HEK293 (cell line): ENCODE results near the gene TMEM62.

Source experiments
- CTCF ChIA-PET: fragments of 350-600 bp; formaldehyde crosslinking; extraction: SDS; loops from one replicate; lab custom pipeline; 2021; ENCODE audit warnings: antibody characterized with exemption; lab: Yijun Ruan, JAX
- POLR2A ChIA-PET: fragments of 300-600 bp; formaldehyde crosslinking; extraction: SDS; loops from one replicate; lab custom pipeline; 2020; ENCODE audit warnings: antibody characterized with exemption, inconsistent platforms; lab: Yijun Ruan, JAX
- H3K27ac ChIP-seq: fragments of 200-500 bp; sonication (Bioruptor generic); 2 replicates; pipeline ENCODE4 v1.5.1; 2014; ENCODE audit warnings: low read depth, low read length, control low read depth, inconsistent platforms; ENCODE audit errors: extremely low read depth
- H3K36me3 ChIP-seq, 2 experiments: fragments of 200-500 bp in 1 of 2; sonication (Bioruptor generic) in 1 of 2; 1 replicate in 1 of 2; 2 replicates in 1 of 2; pipeline ENCODE4 v1.5.1; 2014 to 2017; ENCODE audit warnings: inconsistent platforms in 2 of 2, low read length in 2 of 2; ENCODE audit not compliant: control insufficient read depth in 2 of 2, insufficient read depth in 1 of 2
- H3K4me1 ChIP-seq: fragments of 200-500 bp; sonication (Bioruptor generic); 2 replicates; pipeline ENCODE4 v1.5.1; 2014; ENCODE audit warnings: mild to moderate bottlenecking, low read length, inconsistent platforms; ENCODE audit not compliant: control insufficient read depth, insufficient read depth
- H3K4me3 ChIP-seq: 2 replicates; pipeline ENCODE4 v1.5.1; 2011; ENCODE audit warnings: low read depth, mild to moderate bottlenecking, control low read depth, low read length, moderate library complexity
- H3K9me3 ChIP-seq: fragments of 200-500 bp; sonication (Bioruptor generic); 2 replicates; pipeline ENCODE4 v1.5.1; 2014; ENCODE audit warnings: low read depth, low read length, inconsistent platforms; ENCODE audit not compliant: control insufficient read depth, insufficient read depth
- BCL11A ChIP-seq: fragments of 450-650 bp; formaldehyde crosslinking; IDR thresholded peaks from 2 replicates; pipeline ENCODE4 v1.5.1; 2016; ENCODE audit warnings: low read depth, missing biosample characterization, missing genetic modification characterization
- GLI4 ChIP-seq: fragments of 450-650 bp; formaldehyde crosslinking; IDR thresholded peaks from 2 replicates; pipeline ENCODE4 v1.5.1; 2016; ENCODE audit warnings: missing biosample characterization, missing genetic modification characterization
- SETDB1 ChIP-seq: IDR thresholded peaks from one replicate; pipeline ENCODE4 v1.6.1; 2017; ENCODE audit warnings: mild to moderate bottlenecking, low read length, moderate library complexity, mixed read lengths; ENCODE audit not compliant: insufficient read length
- ZBTB8A ChIP-seq: fragments of 450-650 bp; formaldehyde crosslinking; IDR thresholded peaks from 2 replicates; pipeline ENCODE4 v1.5.1; 2016; ENCODE audit warnings: missing biosample characterization, missing genetic modification characterization
- ZFP3 ChIP-seq: fragments of 450-650 bp; formaldehyde crosslinking; IDR thresholded peaks from 2 replicates; pipeline ENCODE4 v1.5.1; 2016; ENCODE audit warnings: low read depth, missing biosample characterization, missing genetic modification characterization
- ZNF146 ChIP-seq: fragments of 450-650 bp; formaldehyde crosslinking; IDR thresholded peaks from 2 replicates; pipeline ENCODE4 v1.5.1; 2016; ENCODE audit warnings: missing biosample characterization, missing genetic modification characterization
- ZNF2 ChIP-seq: fragments of 450-650 bp; formaldehyde crosslinking; IDR thresholded peaks from 2 replicates; pipeline ENCODE4 v1.5.1; 2016; ENCODE audit warnings: missing biosample characterization, missing genetic modification characterization
- ZNF366 ChIP-seq: fragments of 450-650 bp; formaldehyde crosslinking; conservative IDR thresholded peaks from 2 replicates; pipeline ENCODE4 v1.5.1; 2016; ENCODE audit warnings: missing biosample characterization, missing genetic modification characterization
- ZNF426 ChIP-seq: fragments of 450-650 bp; formaldehyde crosslinking; IDR thresholded peaks from 2 replicates; pipeline ENCODE4 v1.5.1; 2017; ENCODE audit warnings: missing biosample characterization, missing genetic modification characterization, mild to moderate bottlenecking, inconsistent platforms, moderate library complexity
- ZNF473 ChIP-seq: fragments of 450-650 bp; formaldehyde crosslinking; IDR thresholded peaks from 2 replicates; pipeline ENCODE4 v1.5.1; 2017; ENCODE audit warnings: missing biosample characterization, missing genetic modification characterization
- ZNF600 ChIP-seq: fragments of 450-650 bp; formaldehyde crosslinking; IDR thresholded peaks from 2 replicates; pipeline ENCODE4 v1.5.1; 2016; ENCODE audit warnings: missing biosample characterization, missing genetic modification characterization
- ZNF654 ChIP-seq: fragments of 450-650 bp; formaldehyde crosslinking; IDR thresholded peaks from 2 replicates; pipeline ENCODE4 v1.5.1; 2016; ENCODE audit warnings: low read depth, missing biosample characterization, missing genetic modification characterization
- ZNF664 ChIP-seq: fragments of 450-650 bp; formaldehyde crosslinking; IDR thresholded peaks from 2 replicates; pipeline ENCODE4 v1.5.1; 2016; ENCODE audit warnings: missing biosample characterization, missing genetic modification characterization
- ZSCAN30 ChIP-seq: fragments of 450-650 bp; IDR thresholded peaks from 2 replicates; pipeline ENCODE4 v1.5.1; 2018; ENCODE audit warnings: missing biosample characterization, mild to moderate bottlenecking, missing genetic modification characterization, moderate library complexity
- TF ChIP-seq, protein P1 (sequence below): fragments of 450-650 bp; formaldehyde crosslinking; IDR thresholded peaks from 2 replicates; pipeline ENCODE4 v1.5.1; 2016; ENCODE audit warnings: missing biosample characterization, missing genetic modification characterization
- TF ChIP-seq, protein P2 (sequence below): fragments of 450-650 bp; formaldehyde crosslinking; IDR thresholded peaks from 2 replicates; pipeline ENCODE4 v1.5.1; 2016; ENCODE audit warnings: missing biosample characterization, missing genetic modification characterization
- TF ChIP-seq, protein P3 (sequence below): fragments of 450-650 bp; formaldehyde crosslinking; IDR thresholded peaks from 2 replicates; pipeline ENCODE4 v1.5.1; 2016; ENCODE audit warnings: missing biosample characterization, missing genetic modification characterization
- TF ChIP-seq, protein P4 (sequence below): fragments of 450-650 bp; formaldehyde crosslinking; IDR thresholded peaks from 2 replicates; pipeline ENCODE4 v1.5.1; 2016; ENCODE audit warnings: missing biosample characterization, missing genetic modification characterization
- TF ChIP-seq, protein P5 (sequence below): fragments of 450-650 bp; formaldehyde crosslinking; optimal IDR thresholded peaks from 2 replicates; pipeline ENCODE3; 2016; ENCODE audit warnings: missing biosample characterization, mild to moderate bottlenecking, missing genetic modification characterization

TMEM62 gene

DNA sequence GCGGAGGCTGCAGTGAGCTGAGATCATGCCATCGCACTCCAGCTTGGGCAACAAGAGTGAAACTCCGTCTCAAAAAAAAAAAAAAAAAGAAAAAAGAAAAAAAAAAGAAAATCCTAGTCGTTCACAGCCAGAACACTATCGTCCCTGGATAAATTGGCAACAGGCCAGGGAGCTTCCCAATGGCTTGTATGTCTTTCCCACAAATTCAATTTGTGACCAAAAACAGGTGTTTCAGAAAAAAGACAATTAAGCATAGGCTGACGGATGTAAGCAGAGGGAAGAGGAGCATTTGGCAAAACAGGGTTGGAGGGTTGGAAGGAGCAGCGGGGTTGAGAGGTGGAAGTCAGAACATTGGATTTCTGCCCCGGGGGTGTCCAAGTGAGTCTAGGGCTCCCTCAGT, 78.9 kb downstream of the TMEM62 start (continued):
- TF ChIP-seq GLI4 (tag by site-specific recombination) (no peak), ZNF146 (tag by site-specific recombination) (no peak)

DNA sequence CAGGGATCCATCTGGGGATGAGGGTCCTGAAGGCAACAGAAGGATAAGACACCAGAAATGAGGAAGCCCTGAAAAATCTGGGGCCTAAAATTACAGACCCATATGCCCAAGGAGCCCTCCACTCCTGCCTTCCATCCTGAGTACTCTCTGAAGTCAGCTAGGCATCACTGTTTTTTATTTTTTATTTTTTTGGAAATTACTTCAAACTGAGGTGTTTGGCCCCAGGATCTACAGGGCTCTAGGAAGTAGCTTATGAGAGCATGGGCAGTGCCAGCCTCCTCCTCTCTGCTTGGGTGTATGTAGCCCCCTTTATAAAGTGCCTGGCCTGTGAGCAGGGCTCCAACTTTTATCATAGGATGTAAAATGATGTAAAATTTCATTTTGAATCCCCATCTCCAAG, 79.6 kb downstream of the TMEM62 start:
- Histone ChIP-seq H3K4me3 (no peak overlapping the region), H3K27ac (no peak overlapping the region), H3K9me3 (no peaks in the 10 kb centered on the region), H3K36me3 (no peaks in the 10 kb centered on the region), H3K4me1 (no peaks in the 10 kb centered on the region)
- POLR2A ChIA-PET = no interaction called here
- TF ChIP-seq ZBTB8A (tag by site-specific recombination) (no peak), ZNF473 (tag by site-specific recombination) (no peak), ZFP3 (tag by site-specific recombination) (no peak), BCL11A (tag by site-specific recombination) (no peak), ZSCAN30 (no peak), ZNF600 (tag by site-specific recombination) (no peak), ZNF654 (tag by site-specific recombination) (no peak)
- TF ChIP-seq, protein P1, sequence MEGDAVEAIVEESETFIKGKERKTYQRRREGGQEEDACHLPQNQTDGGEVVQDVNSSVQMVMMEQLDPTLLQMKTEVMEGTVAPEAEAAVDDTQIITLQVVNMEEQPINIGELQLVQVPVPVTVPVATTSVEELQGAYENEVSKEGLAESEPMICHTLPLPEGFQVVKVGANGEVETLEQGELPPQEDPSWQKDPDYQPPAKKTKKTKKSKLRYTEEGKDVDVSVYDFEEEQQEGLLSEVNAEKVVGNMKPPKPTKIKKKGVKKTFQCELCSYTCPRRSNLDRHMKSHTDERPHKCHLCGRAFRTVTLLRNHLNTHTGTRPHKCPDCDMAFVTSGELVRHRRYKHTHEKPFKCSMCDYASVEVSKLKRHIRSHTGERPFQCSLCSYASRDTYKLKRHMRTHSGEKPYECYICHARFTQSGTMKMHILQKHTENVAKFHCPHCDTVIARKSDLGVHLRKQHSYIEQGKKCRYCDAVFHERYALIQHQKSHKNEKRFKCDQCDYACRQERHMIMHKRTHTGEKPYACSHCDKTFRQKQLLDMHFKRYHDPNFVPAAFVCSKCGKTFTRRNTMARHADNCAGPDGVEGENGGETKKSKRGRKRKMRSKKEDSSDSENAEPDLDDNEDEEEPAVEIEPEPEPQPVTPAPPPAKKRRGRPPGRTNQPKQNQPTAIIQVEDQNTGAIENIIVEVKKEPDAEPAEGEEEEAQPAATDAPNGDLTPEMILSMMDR (tag by site-specific recombination) = no peak
- TF ChIP-seq, protein P2, sequence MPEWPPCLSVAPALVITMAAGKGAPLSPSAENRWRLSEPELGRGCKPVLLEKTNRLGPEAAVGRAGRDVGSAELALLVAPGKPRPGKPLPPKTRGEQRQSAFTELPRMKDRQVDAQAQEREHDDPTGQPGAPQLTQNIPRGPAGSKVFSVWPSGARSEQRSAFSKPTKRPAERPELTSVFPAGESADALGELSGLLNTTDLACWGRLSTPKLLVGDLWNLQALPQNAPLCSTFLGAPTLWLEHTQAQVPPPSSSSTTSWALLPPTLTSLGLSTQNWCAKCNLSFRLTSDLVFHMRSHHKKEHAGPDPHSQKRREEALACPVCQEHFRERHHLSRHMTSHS (tag by site-specific recombination) = no peak
- TF ChIP-seq, protein P3, sequence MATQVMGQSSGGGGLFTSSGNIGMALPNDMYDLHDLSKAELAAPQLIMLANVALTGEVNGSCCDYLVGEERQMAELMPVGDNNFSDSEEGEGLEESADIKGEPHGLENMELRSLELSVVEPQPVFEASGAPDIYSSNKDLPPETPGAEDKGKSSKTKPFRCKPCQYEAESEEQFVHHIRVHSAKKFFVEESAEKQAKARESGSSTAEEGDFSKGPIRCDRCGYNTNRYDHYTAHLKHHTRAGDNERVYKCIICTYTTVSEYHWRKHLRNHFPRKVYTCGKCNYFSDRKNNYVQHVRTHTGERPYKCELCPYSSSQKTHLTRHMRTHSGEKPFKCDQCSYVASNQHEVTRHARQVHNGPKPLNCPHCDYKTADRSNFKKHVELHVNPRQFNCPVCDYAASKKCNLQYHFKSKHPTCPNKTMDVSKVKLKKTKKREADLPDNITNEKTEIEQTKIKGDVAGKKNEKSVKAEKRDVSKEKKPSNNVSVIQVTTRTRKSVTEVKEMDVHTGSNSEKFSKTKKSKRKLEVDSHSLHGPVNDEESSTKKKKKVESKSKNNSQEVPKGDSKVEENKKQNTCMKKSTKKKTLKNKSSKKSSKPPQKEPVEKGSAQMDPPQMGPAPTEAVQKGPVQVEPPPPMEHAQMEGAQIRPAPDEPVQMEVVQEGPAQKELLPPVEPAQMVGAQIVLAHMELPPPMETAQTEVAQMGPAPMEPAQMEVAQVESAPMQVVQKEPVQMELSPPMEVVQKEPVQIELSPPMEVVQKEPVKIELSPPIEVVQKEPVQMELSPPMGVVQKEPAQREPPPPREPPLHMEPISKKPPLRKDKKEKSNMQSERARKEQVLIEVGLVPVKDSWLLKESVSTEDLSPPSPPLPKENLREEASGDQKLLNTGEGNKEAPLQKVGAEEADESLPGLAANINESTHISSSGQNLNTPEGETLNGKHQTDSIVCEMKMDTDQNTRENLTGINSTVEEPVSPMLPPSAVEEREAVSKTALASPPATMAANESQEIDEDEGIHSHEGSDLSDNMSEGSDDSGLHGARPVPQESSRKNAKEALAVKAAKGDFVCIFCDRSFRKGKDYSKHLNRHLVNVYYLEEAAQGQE (tag by site-specific recombination) = no peak
- TF ChIP-seq, protein P4, sequence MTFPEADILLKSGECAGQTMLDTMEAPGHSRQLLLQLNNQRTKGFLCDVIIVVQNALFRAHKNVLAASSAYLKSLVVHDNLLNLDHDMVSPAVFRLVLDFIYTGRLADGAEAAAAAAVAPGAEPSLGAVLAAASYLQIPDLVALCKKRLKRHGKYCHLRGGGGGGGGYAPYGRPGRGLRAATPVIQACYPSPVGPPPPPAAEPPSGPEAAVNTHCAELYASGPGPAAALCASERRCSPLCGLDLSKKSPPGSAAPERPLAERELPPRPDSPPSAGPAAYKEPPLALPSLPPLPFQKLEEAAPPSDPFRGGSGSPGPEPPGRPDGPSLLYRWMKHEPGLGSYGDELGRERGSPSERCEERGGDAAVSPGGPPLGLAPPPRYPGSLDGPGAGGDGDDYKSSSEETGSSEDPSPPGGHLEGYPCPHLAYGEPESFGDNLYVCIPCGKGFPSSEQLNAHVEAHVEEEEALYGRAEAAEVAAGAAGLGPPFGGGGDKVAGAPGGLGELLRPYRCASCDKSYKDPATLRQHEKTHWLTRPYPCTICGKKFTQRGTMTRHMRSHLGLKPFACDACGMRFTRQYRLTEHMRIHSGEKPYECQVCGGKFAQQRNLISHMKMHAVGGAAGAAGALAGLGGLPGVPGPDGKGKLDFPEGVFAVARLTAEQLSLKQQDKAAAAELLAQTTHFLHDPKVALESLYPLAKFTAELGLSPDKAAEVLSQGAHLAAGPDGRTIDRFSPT (tag by site-specific recombination) = no peak
- CTCF ChIA-PET = interaction anchor here (0.5 to 1.4 kb wide), 3 partner anchors 9 to 73 kb away, joined by 3 to 9 read pairs (median 3); no protein-coding TSS in a partner anchor

DNA sequence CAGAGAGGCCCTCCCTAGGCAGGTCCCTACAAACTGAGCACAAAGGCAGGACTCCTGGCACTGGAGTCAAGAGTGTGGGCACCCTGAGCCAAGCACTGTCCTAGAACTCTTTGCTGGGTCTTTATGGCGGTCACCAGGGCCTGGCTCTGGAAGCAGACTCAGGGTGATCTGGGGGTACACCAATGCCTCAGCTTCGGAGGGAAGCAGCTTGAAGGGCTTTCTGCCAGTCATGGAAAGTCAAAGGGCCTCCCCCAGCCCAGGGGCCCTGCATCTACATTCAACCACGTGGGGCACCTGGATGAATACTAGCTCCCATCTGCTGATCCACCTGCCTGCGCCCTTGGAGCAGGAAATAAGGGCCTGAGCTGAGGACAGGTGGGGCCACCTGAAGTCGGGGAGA, 80.1 kb downstream of the TMEM62 start:
- ChIA-PET POLR2A (no interaction called here), CTCF (interaction anchor here (0.5 to 1.7 kb wide), 5 partner anchors 9 to 73 kb away, joined by 3 to 9 read pairs (median 3); no protein-coding TSS in a partner anchor)
- Histone ChIP-seq H3K27ac (no peak overlapping the region), H3K9me3 (no peaks in the 10 kb centered on the region), H3K4me3 (no peak overlapping the region), H3K4me1 (no peaks in the 10 kb centered on the region), H3K36me3 (no peaks in the 10 kb centered on the region)
- TF ChIP-seq ZNF426 (no peak), SETDB1 (no peak), ZNF2 (tag by site-specific recombination) (no peak), ZNF366 (tag by site-specific recombination) (no peak), GLI4 (tag by site-specific recombination) (no peak), ZNF664 (tag by site-specific recombination) (no peak)
- TF ChIP-seq, protein P4 (tag by site-specific recombination) = no peak
- TF ChIP-seq, protein P5, sequence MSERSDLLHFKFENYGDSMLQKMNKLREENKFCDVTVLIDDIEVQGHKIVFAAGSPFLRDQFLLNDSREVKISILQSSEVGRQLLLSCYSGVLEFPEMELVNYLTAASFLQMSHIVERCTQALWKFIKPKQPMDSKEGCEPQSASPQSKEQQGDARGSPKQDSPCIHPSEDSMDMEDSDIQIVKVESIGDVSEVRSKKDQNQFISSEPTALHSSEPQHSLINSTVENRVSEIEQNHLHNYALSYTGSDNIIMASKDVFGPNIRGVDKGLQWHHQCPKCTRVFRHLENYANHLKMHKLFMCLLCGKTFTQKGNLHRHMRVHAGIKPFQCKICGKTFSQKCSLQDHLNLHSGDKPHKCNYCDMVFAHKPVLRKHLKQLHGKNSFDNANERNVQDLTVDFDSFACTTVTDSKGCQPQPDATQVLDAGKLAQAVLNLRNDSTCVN (tag by site-specific recombination) = no peak
